Activated naive CD4-positive, alpha-beta T cell treated with anti-CD3 and anti-CD28 coated beads for 36 hours (primary cell): ENCODE data around the gene P4HA2. TPM values are rescaled to one million over a fixed set of nuclear protein-coding genes. Genes with fewer than 3 reads are reported as not detected.
"Not testable (repeated sequence)": the region's sequence is repeated elsewhere in the genome, so short reads cannot be mapped to it uniquely, and the experiment has no call there.

Experiments used
- CTCF ChIA-PET: fragments of 350-600 bp; sonication (Branson Sonifier 250); formaldehyde crosslinking; loops from one replicate; lab custom pipeline; 2021; ENCODE audit warnings: antibody characterized with exemption; lab: Charles Lee
- DNase-seq: peaks from one replicate; pipeline ENCODE4 v3.0.0-alpha.2; 2020
- H3K27ac Mint-ChIP-seq: one replicate; pipeline ENCODE4 v1.8.0; 2021; ENCODE audit warnings: mild to moderate bottlenecking, mixed read lengths
- H3K27me3 Mint-ChIP-seq: one replicate; pipeline ENCODE4 v1.8.0; 2021; ENCODE audit warnings: low read depth, mixed read lengths
- H3K36me3 Mint-ChIP-seq: one replicate; pipeline ENCODE4 v1.8.0; 2021; ENCODE audit warnings: low read depth, mixed read lengths
- H3K4me1 Mint-ChIP-seq: one replicate; pipeline ENCODE4 v1.8.0; 2021; ENCODE audit warnings: low read depth, mixed read lengths
- H3K4me3 Mint-ChIP-seq: one replicate; pipeline ENCODE4 v1.8.0; 2021; ENCODE audit warnings: mild to moderate bottlenecking, moderate library complexity, mixed read lengths
- H3K9me3 Mint-ChIP-seq: one replicate; pipeline ENCODE4 v1.8.0; 2021; ENCODE audit warnings: mixed read lengths
- intact Hi-C: fragments of 100-400 bp; cut with micrococcal nuclease; formaldehyde crosslinking; loops from one replicate; pipeline ENCODE4 v1.15.1; 2023
- total RNA-seq, 2 experiments: library from RNA; stranded (reverse); gene quantifications; one replicate each; pipeline ENCODE4 v1.2.3, GENCODE V29; 2021

P4HA2 gene
- total RNA-seq, 2 experiments from 2014 or later = 0.47 to 0.74 TPM

DNA sequence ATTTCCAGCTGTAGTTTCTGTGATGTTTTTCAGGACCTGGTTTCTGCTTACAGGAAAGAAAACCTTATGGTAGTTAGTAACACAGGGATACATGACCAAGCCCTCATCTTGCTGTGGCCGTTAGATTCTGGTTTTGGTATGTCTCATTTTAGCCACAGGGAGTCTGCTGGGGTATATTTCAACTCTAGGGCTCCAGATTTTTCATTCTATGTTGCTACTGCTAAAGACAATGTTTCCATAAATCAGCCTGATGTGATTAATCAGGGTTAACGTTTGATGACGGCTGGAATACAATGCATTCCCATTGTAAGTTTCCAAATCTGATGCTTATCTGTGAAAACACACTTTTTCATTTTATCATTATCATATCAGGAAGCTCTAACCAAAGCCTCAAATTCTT is 48.2 kb downstream of the P4HA2 start:
- H3K4me1 Mint-ChIP-seq = peaks cover 24% of the 10 kb centered on the region
- CTCF ChIA-PET = interaction anchor here (0.8 to 5.3 kb wide), 9 partner anchors 9 to 211 kb away, joined by 3 to 30 read pairs (median 5); no protein-coding TSS in a partner anchor
- H3K27me3 Mint-ChIP-seq = no peaks in the 10 kb centered on the region
- DNase-seq = no peak
- H3K4me3 Mint-ChIP-seq = no peak overlapping the region
- no peaks in the 10 kb centered on the region for H3K36me3 Mint-ChIP-seq
- H3K9me3 Mint-ChIP-seq = peaks cover 1% of the 10 kb centered on the region
- intact Hi-C loops = no loop called here
- no peak overlapping the region for H3K27ac Mint-ChIP-seq

GRCh38 chr5:132177691-132178149 is 49.9 kb downstream of the P4HA2 start:
- H3K9me3 Mint-ChIP-seq = no peaks in the 10 kb centered on the region
- no peak for DNase-seq
- no peak overlapping the region for H3K27ac Mint-ChIP-seq
- H3K4me1 Mint-ChIP-seq = peaks cover 24% of the 10 kb centered on the region
- CTCF ChIA-PET = interaction anchor here (0.8 to 5.3 kb wide), 4 partner anchors 60 to 114 kb away, joined by 3 to 30 read pairs (median 4); no protein-coding TSS in a partner anchor
- no peaks in the 10 kb centered on the region for H3K36me3 Mint-ChIP-seq
- no peaks in the 10 kb centered on the region for H3K27me3 Mint-ChIP-seq
- intact Hi-C loops = loop anchor here (1.0 kb wide), 3 partner anchors 74 to 112 kb away; no protein-coding TSS in a partner anchor
- no peak overlapping the region for H3K4me3 Mint-ChIP-seq

DNA sequence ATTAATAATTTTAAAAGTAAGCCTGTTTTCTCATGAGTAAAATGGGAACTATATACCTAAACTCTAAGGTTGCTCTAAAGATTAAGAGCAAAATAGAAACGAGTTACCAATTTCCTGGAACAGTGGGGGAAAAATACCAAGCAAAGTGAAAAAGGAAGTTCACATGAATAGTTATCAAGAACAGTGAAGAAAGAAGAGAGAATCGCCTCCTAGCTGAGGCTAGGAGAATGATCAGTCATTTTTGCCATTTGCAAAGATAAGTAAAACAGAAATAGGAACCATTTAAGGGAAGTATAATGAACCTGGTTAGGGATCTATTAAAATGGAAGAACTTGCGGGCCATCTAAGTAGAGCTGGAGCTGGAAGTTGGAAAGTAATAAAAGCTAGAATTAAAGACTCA is 50.7 kb downstream of the P4HA2 start:
- no peak for DNase-seq
- Mint-ChIP-seq H3K27me3 (peaks cover 4% of the 10 kb centered on the region), H3K36me3 (no peaks in the 10 kb centered on the region), H3K9me3 (no peaks in the 10 kb centered on the region), H3K4me3 (no peak overlapping the region), H3K27ac (no peak overlapping the region), H3K4me1 (peaks cover 24% of the 10 kb centered on the region)
- CTCF ChIA-PET = interaction anchor here (0.8 to 5.3 kb wide), 4 partner anchors 61 to 114 kb away, joined by 3 to 30 read pairs (median 4); no protein-coding TSS in a partner anchor
- intact Hi-C loops = loop anchor here (1.0 kb wide), 3 partner anchors 74 to 112 kb away; no protein-coding TSS in a partner anchor

DNA sequence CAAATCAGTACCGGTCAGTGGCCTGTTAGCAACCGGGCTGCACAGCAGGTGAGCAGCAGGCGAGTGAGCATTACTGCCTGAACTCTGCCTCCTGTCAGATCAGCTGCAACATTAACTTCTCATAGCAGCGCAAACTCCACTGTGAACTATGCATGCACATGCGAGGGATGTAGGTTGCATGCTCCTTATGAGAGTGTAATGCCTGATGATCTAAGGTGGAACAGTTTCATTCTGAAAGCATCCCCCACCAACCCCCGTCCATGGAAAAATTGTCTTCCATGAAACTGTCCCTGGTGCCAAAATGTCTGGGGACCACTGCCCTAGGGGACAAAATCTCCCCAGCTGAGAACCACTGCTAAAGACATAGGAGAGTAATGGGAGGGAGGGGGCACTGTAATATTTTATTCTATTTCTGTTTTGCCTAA is 51.1 kb downstream of the P4HA2 start:
- intact Hi-C loops = no loop called here

DNA sequence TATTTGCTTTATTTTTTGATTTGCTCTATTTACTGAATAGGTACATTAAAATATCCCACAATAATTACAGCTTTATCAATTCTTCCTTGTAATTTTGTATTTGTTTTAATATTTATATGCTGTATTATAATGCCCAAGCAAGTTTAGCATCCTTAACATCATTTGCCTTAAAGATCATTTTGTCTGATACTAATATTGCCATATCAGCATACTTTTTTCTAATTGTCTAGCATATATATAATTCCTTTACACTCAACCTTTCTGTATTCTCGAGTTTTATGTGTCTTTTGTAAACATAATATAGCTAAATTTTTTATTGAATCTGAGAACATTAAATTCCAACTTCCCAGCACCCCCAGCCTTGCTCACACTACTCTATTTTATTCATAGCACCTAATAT is 64.7 kb downstream of the P4HA2 start:
- Mint-ChIP-seq H3K4me3 (no peak overlapping the region), H3K27me3 (peaks cover 3% of the 10 kb centered on the region), H3K9me3 (peaks cover 3% of the 10 kb centered on the region), H3K36me3 (peaks cover 4% of the 10 kb centered on the region), H3K27ac (no peak overlapping the region), H3K4me1 (no peaks in the 10 kb centered on the region)
- CTCF ChIA-PET = interaction anchor here (1.0 kb wide), 1 partner anchor 18 kb away, joined by 3 read pairs; no protein-coding TSS in a partner anchor
- intact Hi-C loops = no loop called here
- DNase-seq = no peak

More for the DNA sequence above, 51.1 kb downstream of the P4HA2 start:
- H3K36me3 Mint-ChIP-seq = peaks cover 2% of the 10 kb centered on the region
- peak; percentile 20 for DNase-seq
- H3K27ac Mint-ChIP-seq = no peak overlapping the region
- CTCF ChIA-PET = interaction anchor here (1.7 to 5.3 kb wide), 3 partner anchors 61 to 113 kb away, joined by 4 to 30 read pairs (median 4); no protein-coding TSS in a partner anchor
- no peaks in the 10 kb centered on the region for H3K9me3 Mint-ChIP-seq
- H3K4me1 Mint-ChIP-seq = peaks cover 24% of the 10 kb centered on the region
- H3K27me3 Mint-ChIP-seq = peaks cover 4% of the 10 kb centered on the region
- no peak overlapping the region for H3K4me3 Mint-ChIP-seq

DNA sequence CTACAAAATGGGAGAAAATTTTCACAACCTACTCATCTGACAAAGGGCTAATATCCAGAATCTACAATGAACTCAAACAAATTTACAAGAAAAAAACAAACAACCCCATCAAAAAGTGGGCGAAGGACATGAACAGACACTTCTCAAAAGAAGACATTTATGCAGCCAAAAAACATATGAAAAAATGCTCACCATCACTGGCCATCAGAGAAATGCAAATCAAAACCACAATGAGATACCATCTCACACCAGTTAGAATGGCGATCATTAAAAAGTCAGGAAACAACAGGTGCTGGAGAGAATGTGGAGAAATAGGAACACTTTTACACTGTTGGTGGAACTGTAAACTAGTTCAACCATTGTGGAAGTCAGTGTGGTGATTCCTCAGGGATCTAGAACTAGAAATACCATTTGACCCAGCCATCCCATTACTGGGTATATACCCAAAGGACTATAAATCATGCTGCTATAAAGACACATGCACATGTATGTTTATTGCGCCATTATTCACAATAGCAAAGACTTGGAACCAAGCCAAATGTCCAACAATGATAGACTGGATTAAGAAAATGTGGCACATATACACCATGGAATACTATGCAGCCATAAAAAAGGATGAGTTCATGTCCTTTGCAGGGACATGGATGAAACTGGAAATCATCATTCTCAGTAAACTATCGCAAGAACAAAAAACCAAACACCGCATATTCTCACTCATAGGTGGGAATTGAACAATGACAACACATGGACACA is 65.9 kb downstream of the P4HA2 start:
- H3K27me3 Mint-ChIP-seq, DNase-seq, intact Hi-C loops, H3K4me3 Mint-ChIP-seq, H3K27ac Mint-ChIP-seq, CTCF ChIA-PET, H3K9me3 Mint-ChIP-seq, H3K36me3 Mint-ChIP-seq, H3K4me1 Mint-ChIP-seq: not testable (repeated sequence)

DNA sequence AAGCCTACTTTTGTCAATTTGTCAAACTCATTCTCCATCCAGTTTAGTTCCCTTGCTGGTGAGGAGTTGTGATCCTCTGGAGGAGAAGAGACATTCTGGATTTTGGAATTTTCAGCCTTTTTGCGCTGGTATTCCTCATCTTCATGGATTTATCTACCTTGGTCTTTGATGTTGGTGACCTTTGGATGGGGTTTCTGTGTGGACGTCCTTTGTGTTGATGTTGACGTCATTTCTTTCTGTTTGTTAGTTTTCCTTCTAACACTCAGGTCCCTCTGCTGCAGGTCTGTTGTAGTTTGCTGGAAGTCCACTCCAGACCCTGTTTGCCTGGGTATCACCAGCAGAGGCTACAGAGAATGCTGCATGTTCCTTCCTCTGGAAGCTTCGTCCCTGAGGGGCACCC is 71.2 kb downstream of the P4HA2 start:
- peaks cover 15% of the 10 kb centered on the region for H3K9me3 Mint-ChIP-seq
- no peak for DNase-seq
- H3K27me3 Mint-ChIP-seq = peaks cover 12% of the 10 kb centered on the region
- intact Hi-C loops = no loop called here
- no peak overlapping the region for H3K4me3 Mint-ChIP-seq
- H3K27ac Mint-ChIP-seq = no peak overlapping the region
- H3K36me3 Mint-ChIP-seq = peaks cover 7% of the 10 kb centered on the region
- CTCF ChIA-PET = interaction anchor here (0.9 kb wide), 1 partner anchor 85 kb away, joined by 3 read pairs; no protein-coding TSS in a partner anchor
- no peaks in the 10 kb centered on the region for H3K4me1 Mint-ChIP-seq

GRCh38 chr5:132150565-132150964 is 77.1 kb downstream of the P4HA2 start:
- H3K27ac Mint-ChIP-seq = no peak overlapping the region
- intact Hi-C loops = no loop called here
- peaks cover 15% of the 10 kb centered on the region for H3K9me3 Mint-ChIP-seq
- DNase-seq = no peak
- no peak overlapping the region for H3K4me3 Mint-ChIP-seq
- H3K36me3 Mint-ChIP-seq = peaks cover 3% of the 10 kb centered on the region
- no peaks in the 10 kb centered on the region for H3K4me1 Mint-ChIP-seq
- peaks cover 14% of the 10 kb centered on the region for H3K27me3 Mint-ChIP-seq
- CTCF ChIA-PET = no interaction called here

DNA sequence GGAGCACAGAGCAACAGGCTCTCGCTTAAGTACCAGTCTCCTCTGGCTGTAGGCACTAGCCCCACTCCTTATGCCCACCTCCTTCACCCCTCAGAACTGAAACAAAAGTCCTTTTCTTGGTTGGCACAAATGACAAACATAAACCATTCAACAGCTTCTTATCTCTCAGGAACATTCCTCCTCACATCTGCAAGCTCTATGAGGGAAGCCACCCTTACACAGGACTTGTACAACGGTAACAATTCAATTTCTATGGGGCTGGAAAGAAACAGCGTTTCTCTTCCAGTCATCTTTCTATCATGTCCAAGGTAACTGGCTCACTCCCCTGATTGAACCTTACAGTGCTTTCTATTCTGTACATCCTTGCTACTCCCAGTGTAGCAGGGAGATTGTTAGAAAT is 80.0 kb downstream of the P4HA2 start:
- peaks cover 2% of the 10 kb centered on the region for H3K36me3 Mint-ChIP-seq
- intact Hi-C loops = no loop called here
- peaks cover 15% of the 10 kb centered on the region for H3K27me3 Mint-ChIP-seq

DNA sequence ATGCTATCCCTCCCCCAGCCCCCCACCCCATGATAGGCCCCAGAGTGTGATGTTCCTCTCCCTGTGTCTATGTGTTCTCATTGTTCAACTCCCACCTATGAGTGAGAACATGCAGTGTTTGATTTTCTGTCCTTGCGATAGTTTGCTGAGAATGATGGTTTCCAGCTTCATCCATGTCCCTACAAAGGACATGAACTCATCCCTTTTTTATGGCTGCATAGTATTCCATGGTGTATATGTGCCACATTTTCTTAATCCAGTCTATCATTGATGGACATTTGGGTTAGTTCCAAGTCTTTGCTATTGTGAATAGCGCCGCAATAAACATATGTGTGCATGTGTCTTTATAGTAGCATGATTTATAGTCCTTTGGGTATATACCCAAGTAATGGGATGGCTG is 82.3 kb downstream of the P4HA2 start:
- intact Hi-C loops = not testable (repeated sequence)

More for the DNA sequence above, 80.0 kb downstream of the P4HA2 start:
- CTCF ChIA-PET = interaction anchor here (1.7 kb wide), 1 partner anchor 558 kb away, joined by 3 read pairs; no protein-coding TSS in a partner anchor
- Mint-ChIP-seq H3K9me3 (peaks cover 26% of the 10 kb centered on the region), H3K4me3 (no peak overlapping the region), H3K27ac (no peak overlapping the region), H3K4me1 (no peaks in the 10 kb centered on the region)
- no peak for DNase-seq

GRCh38 chr5:132143148-132143547 is 84.5 kb downstream of the P4HA2 start:
- no peaks in the 10 kb centered on the region for H3K4me1 Mint-ChIP-seq
- peaks cover 2% of the 10 kb centered on the region for H3K36me3 Mint-ChIP-seq
- CTCF ChIA-PET = no interaction called here
- DNase-seq = no peak
- no peak overlapping the region for H3K4me3 Mint-ChIP-seq
- H3K27me3 Mint-ChIP-seq = peaks cover 18% of the 10 kb centered on the region
- H3K9me3 Mint-ChIP-seq = peaks cover 26% of the 10 kb centered on the region
- no peak overlapping the region for H3K27ac Mint-ChIP-seq
- intact Hi-C loops = no loop called here

More for the DNA sequence above, 82.3 kb downstream of the P4HA2 start:
- Mint-ChIP-seq H3K27me3 (peaks cover 11% of the 10 kb centered on the region), H3K9me3 (peaks cover 26% of the 10 kb centered on the region)
- H3K4me3 Mint-ChIP-seq, CTCF ChIA-PET, DNase-seq, H3K4me1 Mint-ChIP-seq, H3K36me3 Mint-ChIP-seq, H3K27ac Mint-ChIP-seq: not testable (repeated sequence)

DNA sequence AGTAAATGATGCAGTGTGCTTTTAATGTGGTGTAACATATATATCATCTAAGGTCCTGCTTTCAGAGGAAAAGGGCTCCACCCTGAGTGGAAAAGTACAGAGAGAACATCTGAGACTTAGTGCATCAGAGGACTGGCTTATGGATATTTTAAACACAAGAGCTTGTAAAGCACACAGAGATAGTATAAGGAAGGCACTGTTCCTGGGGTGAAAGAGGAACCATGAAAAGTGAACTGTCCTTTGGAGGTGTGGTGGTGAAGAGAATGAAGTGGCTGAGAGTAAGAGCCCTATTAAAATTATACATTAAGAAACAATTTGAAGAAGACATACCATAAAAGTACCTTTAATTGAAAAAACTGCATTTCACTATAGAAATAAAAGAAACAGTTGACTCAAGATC is 85.2 kb downstream of the P4HA2 start:
- Mint-ChIP-seq H3K27me3 (peaks cover 20% of the 10 kb centered on the region), H3K4me3 (no peak overlapping the region), H3K27ac (no peak overlapping the region), H3K36me3 (peaks cover 2% of the 10 kb centered on the region), H3K4me1 (no peaks in the 10 kb centered on the region), H3K9me3 (peaks cover 26% of the 10 kb centered on the region)
- intact Hi-C loops = no loop called here
- no peak for DNase-seq
- CTCF ChIA-PET = no interaction called here
